ENCODE data around the gene NCAM1. TPM values are rescaled to one million over a fixed set of nuclear protein-coding genes. Genes with fewer than 3 reads are reported as not detected.

Gene NCAM1
- total and polyA plus RNA-seq, 9 of the 15 experiments (the other 6 are each of a cell fraction or from before 2014, with no cell fraction given): 0.09 to 0.23 TPM; not detected in 7

- intact Hi-C loops (cut with micrococcal nuclease): no loop called here
- DNase-seq (ENCODE audit: extremely low read depth in 1 of 4, low spot score in 3 of 4) (no peak), ATAC-seq (no peak), FAIRE-seq (no peak)
- no peaks in the 10 kb centered on the region for H3K9me1 ChIP-seq (ENCODE audit: control insufficient read depth, insufficient read depth, low read length)
- CTCF ChIA-PET (ENCODE audit: low intra/inter-chr PET ratio): no interaction called here
- H3K36me3 ChIP-seq (ENCODE audit: control insufficient read depth, insufficient read depth, low read length): no peaks in the 10 kb centered on the region
- no peak overlapping the region for H3K27ac ChIP-seq (ENCODE audit: extremely low read depth, low read depth, low read length)
- no peak overlapping the region for H3K4me3 ChIP-seq
- H4K20me1 ChIP-seq (replicated peaks; ENCODE audit: control insufficient read depth, insufficient read depth, low read length): no peaks in the 10 kb centered on the region
- POLR2A ChIA-PET: no interaction called here
- BruUV-seq (replicated peaks): no TSS peak
- no peak overlapping the region for H2AFZ ChIP-seq (ENCODE audit: low read depth, low read length)
- no peak overlapping the region for H3K9ac ChIP-seq (ENCODE audit: insufficient read depth in 1 of 2, low read depth in 2 of 2, low read length in 2 of 2)
- H3K79me2 ChIP-seq (ENCODE audit: control insufficient read depth, insufficient read depth, low read length): no peaks in the 10 kb centered on the region
- no peak overlapping the region for H3K4me2 ChIP-seq (ENCODE audit: insufficient read depth, low read length)
- no peaks in the 10 kb centered on the region for H3K27me3 ChIP-seq (ENCODE audit: control insufficient read depth in 2 of 2, insufficient read depth in 2 of 2, low read length in 2 of 2)
- H3K9me3 ChIP-seq (replicated peaks; ENCODE audit: control insufficient read depth, insufficient read depth, low read depth, low read length): no peaks in the 10 kb centered on the region
- in situ Hi-C loops (cut with MboI): no loop called here
- H3K4me1 ChIP-seq (replicated peaks in 1 of 2; ENCODE audit: control insufficient read depth in 2 of 2, insufficient read depth in 2 of 2, low read length in 2 of 2): no peaks in the 10 kb centered on the region
- WGBS (ENCODE audit: insufficient coverage, low coverage, missing lambda C conversion rate): 0% methylated on average over 2 of the region's 2 CpGs
- no peak for TF ChIP-seq CHCHD3 (CRISPR knock-in tag; IDR thresholded peaks at IDR 0.05)
- TF ChIP-seq BCLAF1 (IDR thresholded peaks at IDR 0.05; ENCODE audit: borderline replicate concordance in 1 of 2, control insufficient read depth in 1 of 2, low read depth in 2 of 2, low read length in 1 of 2): no peak
- TF ChIP-seq PTBP1 (IDR thresholded peaks at IDR 0.05; ENCODE audit: low read depth, low read length): no peak
- no peak for TF ChIP-seq KDM5B (IDR thresholded peaks at IDR 0.05; ENCODE audit: insufficient replicate concordance, low read depth, low read length)
- TF ChIP-seq ETV5 (CRISPR knock-in tag; IDR thresholded peaks at IDR 0.05; ENCODE audit: low read depth): no peak
- TF ChIP-seq RFX7 (CRISPR knock-in tag; IDR thresholded peaks at IDR 0.05): no peak
- TF ChIP-seq ESRRA (IDR thresholded peaks at IDR 0.05; ENCODE audit: borderline replicate concordance, low read depth): no peak
- no peak for TF ChIP-seq ZC3H4 (CRISPR knock-in tag; IDR thresholded peaks at IDR 0.05; ENCODE audit: borderline replicate concordance)
- no peak for TF ChIP-seq ZNF184 (CRISPR knock-in tag; IDR thresholded peaks at IDR 0.05)
- TF ChIP-seq ZBTB8A (IDR thresholded peaks at IDR 0.05; ENCODE audit: partially characterized antibody): no peak
- TF ChIP-seq TEAD2 (tag; IDR thresholded peaks at IDR 0.05): no peak
- no peak for TF ChIP-seq SIX5 (IDR thresholded peaks at IDR 0.05; ENCODE audit: borderline replicate concordance in 1 of 2, insufficient read depth in 1 of 2, low read depth in 1 of 2, low read length in 2 of 2)
- no peak for TF ChIP-seq RREB1 (CRISPR knock-in tag; IDR thresholded peaks at IDR 0.05)
- TF ChIP-seq MCM5 (IDR thresholded peaks at IDR 0.05; ENCODE audit: low read depth): no peak
These were observed 45.8 kb downstream of the NCAM1 start for GRCh38 chr11:113006896-113007445.

All from K562 (cell line).